Tibial nerve (tissue), 4 donors: ENCODE measurements around the gene AP2M1.

Experiments
- EP300 ChIP-seq, 2 donors: sonication (generic); formaldehyde crosslinking; IDR thresholded peaks; one replicate each; pipeline ENCODE4 v1.6.1; 2017; ENCODE audit warnings: antibody characterized with exemption in 2 of 2, mild to moderate bottlenecking in 1 of 2
- TF ChIP-seq, protein P1 (sequence below), 5 experiments: fragments of 200-600 bp in 3 of 5; fragments of 450-650 bp in 2 of 5; sonication (generic) in 3 of 5; IDR thresholded peaks; one replicate each; pipeline ENCODE4 v1.5.1; 2016 to 2019; ENCODE audit warnings: antibody characterized with exemption in 5 of 5, mild to moderate bottlenecking in 3 of 5, moderate library complexity in 2 of 5

DNA sequence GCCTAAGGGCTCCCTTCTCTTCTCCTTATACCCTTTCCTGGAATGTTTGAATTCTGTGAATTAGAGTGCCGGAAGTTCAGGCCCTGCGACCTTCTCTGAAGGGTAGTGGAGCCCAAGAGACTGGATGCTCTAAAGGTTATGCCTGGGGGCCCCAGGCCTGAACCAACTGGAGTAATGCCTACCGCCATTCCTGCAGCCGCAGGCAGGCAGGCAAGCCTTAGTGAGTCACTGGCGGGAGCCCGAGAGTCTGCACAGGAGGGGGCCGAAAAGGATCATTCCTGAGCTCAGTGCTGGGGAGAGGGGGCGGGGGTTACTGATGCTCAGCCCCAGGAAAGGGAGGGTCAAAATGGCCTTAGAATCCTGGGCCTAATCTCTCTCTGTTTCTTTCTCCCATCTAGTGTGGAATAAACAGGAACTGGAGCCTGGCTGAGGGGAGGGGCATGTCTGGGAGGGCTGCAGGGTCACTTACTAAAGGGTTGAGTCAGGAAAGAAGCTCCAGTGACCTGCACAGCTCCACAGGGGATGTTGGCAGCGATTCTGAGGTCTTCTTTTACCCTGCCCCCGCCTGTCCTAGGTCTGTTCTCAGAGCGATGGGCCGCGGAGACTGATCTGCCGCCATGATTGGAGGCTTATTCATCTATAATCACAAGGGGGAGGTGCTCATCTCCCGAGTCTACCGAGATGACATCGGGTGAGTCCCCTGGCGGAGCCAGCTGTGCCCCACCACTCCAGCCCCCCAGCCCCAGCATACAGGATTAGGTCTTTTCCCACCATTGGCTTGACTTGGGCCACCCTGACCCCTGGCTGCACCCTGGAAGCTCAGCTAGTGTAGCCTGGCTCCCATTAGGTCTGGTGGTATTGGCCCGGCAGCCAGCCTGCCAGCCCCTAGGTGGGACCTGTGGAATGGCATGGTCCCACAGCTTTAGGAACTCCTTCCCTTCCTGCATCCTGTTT lies 2.0 kb downstream of the AP2M1 start:
- TF ChIP-seq, protein P1, sequence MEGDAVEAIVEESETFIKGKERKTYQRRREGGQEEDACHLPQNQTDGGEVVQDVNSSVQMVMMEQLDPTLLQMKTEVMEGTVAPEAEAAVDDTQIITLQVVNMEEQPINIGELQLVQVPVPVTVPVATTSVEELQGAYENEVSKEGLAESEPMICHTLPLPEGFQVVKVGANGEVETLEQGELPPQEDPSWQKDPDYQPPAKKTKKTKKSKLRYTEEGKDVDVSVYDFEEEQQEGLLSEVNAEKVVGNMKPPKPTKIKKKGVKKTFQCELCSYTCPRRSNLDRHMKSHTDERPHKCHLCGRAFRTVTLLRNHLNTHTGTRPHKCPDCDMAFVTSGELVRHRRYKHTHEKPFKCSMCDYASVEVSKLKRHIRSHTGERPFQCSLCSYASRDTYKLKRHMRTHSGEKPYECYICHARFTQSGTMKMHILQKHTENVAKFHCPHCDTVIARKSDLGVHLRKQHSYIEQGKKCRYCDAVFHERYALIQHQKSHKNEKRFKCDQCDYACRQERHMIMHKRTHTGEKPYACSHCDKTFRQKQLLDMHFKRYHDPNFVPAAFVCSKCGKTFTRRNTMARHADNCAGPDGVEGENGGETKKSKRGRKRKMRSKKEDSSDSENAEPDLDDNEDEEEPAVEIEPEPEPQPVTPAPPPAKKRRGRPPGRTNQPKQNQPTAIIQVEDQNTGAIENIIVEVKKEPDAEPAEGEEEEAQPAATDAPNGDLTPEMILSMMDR (IDR thresholded peaks at IDR 0.05), result no peak
- TF ChIP-seq EP300 (IDR thresholded peaks at IDR 0.05), result no peak
